Body of pancreas (tissue), 4 donors: ENCODE measurements around the gene RITA1.

ENCODE experiments used
- POLR2A ChIP-seq, 3 donors: fragments of 450-650 bp; IDR thresholded peaks; one replicate each; pipeline ENCODE4 v1.6.1; 2016; ENCODE audit warnings: antibody characterized with exemption in 3 of 3, mild to moderate bottlenecking in 2 of 3
- TF ChIP-seq, protein P1 (sequence below), 7 experiments: fragments of 450-650 bp in 4 of 7; fragments of 200-600 bp in 3 of 7; sonication (generic) in 3 of 7; IDR thresholded peaks; one replicate each; pipeline ENCODE4 v1.5.1; 2016 to 2019; ENCODE audit warnings: antibody characterized with exemption in 7 of 7

DNA sequence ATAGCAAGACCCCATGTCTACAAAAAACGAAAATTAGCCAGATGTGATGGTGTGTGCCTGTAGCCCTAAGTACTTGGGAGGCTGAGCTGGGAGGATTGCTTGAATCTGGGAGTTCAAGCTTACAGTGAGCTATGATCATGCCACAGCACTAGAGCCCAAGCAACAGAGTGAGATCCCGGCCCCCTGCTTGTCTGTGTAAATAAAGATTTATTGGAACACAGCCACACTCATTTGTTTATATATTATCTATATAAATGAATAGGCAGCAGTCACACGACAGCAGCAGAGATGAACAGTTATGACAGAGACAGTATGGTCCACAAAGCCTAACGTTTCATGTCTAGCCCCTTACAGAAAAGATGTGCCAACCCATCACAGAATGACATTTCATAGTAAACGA, 15.1 kb upstream of the RITA1 start:
- TF ChIP-seq, protein P1, sequence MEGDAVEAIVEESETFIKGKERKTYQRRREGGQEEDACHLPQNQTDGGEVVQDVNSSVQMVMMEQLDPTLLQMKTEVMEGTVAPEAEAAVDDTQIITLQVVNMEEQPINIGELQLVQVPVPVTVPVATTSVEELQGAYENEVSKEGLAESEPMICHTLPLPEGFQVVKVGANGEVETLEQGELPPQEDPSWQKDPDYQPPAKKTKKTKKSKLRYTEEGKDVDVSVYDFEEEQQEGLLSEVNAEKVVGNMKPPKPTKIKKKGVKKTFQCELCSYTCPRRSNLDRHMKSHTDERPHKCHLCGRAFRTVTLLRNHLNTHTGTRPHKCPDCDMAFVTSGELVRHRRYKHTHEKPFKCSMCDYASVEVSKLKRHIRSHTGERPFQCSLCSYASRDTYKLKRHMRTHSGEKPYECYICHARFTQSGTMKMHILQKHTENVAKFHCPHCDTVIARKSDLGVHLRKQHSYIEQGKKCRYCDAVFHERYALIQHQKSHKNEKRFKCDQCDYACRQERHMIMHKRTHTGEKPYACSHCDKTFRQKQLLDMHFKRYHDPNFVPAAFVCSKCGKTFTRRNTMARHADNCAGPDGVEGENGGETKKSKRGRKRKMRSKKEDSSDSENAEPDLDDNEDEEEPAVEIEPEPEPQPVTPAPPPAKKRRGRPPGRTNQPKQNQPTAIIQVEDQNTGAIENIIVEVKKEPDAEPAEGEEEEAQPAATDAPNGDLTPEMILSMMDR (IDR thresholded peaks at IDR 0.05), result no peak
- TF ChIP-seq POLR2A (IDR thresholded peaks at IDR 0.05), result no peak
